Measurements from ENCODE around the gene SMYD3. TPM values are rescaled to one million over a fixed set of nuclear protein-coding genes. Genes with fewer than 3 reads are reported as not detected.
A peak's percentile ranks its signal among the peaks of the same experiment; 100 is the strongest.
"Not testable (repeated sequence)": the region's sequence is repeated elsewhere in the genome, so short reads cannot be mapped to it uniquely, and the experiment has no call there.

The SMYD3 gene
- polyA plus RNA-seq, 3 donors: 29.0 to 36.5 (median 32.0) TPM

DNA sequence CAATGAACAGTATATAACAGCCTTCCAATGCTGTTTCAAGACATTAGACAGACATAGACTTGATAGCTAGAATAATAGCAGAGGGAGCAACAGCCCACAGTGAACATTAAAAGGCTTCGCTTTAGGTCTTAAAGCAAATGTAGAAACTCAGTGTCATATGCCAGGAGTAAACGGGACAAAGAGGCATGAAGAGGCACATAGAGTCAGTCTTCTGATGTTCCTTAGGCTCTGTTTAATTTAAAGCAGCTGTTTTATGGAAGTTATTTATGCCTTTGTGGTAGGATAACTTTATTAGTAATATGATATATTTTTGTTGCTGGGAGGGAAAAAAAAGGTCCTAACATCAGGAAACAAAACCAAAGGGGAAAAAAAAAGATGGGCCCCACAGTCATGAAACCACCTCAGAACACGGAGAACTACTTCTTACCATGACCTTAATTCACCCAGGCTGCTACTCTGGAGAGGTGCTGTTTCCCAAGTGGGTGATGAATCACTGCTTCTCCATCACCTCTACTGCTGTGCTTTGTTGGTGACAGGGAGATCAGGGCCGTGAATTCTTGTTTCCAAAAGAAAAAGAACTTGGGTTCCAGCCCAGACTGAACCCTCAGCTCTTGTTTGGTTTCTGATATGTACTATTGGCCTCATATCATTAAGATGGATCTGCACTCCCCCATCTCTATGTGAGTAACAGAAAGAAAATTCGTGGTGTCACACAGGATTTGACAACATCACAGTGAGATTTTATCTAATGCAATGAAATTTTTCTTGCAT lies 735.4 kb downstream of the SMYD3 start:
- DNase-seq (ENCODE audit: low read depth in 3 of 3, low spot score in 2 of 3): no peak

GRCh38 chr1:245770156-245770555 lies 736.9 kb downstream of the SMYD3 start:
- DNase-seq (ENCODE audit: low read depth in 3 of 3, low spot score in 2 of 3): no peak

- DNase-seq (ENCODE audit: low read depth in 3 of 3, low spot score in 2 of 3): no peak
Observed at GRCh38 chr1:245768596-245768995, 738.5 kb downstream of the SMYD3 start.

DNA sequence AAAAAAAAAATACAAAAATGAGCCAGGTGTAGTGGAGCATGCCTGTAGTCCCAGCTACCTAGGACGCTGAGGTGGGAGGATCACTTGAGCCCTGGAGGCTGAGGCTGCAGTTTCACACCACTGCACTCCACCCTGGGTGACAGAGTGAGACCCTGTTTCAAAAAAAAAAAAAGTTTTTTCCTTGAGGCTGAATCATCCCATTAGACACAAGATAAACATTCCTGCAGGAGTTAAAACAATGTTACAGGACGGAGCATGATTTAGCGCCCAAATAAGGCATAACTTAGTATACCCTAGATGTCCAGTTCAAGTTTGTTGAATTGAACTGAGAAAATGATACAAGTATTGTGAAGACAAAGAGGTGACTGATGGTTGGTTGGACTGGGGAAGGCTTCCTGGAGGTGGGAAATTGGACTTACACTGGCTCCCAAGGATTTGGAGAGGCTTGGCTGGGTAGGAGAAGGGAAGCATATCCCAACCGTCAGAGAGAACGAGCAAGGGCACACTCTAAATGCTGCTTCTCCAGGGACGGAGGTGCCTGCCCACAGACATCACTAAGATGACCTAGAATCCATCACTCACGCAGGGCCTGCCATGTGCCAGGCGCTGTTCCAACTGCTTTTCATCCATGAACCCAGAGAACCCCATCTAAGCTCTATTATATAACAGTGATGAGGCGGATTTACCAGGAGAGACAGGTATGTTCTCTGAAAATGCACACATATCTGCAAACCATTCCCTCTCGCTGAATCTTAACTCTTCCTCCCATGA lies 741.7 kb downstream of the SMYD3 start:
- DNase-seq (ENCODE audit: low read depth in 3 of 3, low spot score in 2 of 3): no peak

DNA sequence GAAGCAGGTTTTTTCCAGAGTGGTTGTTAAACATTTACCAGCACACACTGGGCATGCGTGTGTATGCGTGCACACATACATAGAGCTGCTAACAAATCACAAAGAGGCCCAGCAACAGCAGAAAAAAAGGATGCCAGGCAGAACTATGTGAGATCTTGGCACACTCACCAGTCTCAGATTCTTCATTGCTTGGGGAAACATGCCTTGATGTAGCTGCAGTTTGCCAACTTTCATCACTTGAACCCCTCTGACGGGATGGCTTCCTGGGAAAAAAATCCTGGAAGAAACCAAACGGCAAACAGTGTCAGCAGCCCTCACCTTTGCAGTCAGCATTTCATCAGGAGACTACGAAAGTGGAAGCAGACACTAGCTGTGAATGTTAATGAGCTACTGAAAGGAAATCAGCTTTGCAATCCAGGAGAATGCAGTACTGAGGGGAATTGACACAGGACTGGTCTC lies 743.2 kb downstream of the SMYD3 start:
- DNase-seq (ENCODE audit: low read depth in 3 of 3, low spot score in 2 of 3): no peak

DNA sequence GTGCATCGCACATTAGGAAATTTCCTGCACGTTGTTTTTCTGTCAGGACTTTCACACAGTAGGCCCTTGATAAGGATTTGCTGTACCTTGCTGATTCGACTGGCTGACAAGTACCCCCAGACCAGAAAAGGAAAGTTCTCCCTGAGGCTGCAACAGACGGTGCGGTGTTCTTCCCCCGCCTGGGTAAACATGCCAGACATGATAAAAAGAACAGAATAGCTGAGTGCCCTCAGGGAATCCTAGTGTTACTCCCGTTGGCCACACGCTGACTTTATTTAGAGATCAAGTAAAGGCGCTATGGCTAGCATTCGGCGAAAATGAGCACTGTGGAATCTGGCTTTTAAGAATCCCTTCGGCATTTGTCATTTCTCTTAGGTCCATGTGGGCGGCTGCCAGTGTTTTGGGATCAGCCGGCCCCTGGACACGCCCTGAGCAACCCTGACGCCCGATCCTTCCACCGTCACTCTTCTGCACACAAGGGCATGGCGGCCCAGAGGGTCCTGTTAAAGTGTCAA lies 744.6 kb downstream of the SMYD3 start:
- DNase-seq (ENCODE audit: low read depth in 3 of 3, low spot score in 2 of 3): no peak

GRCh38 chr1:245760301-245760700 lies 746.8 kb downstream of the SMYD3 start:
- DNase-seq (ENCODE audit: low read depth in 3 of 3, low spot score in 2 of 3): no peak

- DNase-seq (ENCODE audit: low read depth in 3 of 3, low spot score in 2 of 3): no peak
Observed at GRCh38 chr1:245754463-245754961, 752.6 kb downstream of the SMYD3 start.

- DNase-seq (ENCODE audit: low read depth in 3 of 3, low spot score in 2 of 3): no peak
Observed at GRCh38 chr1:245753807-245754206, 753.3 kb downstream of the SMYD3 start.

GRCh38 chr1:245752561-245752960 lies 754.5 kb downstream of the SMYD3 start:
- no peak for DNase-seq (ENCODE audit: low read depth in 3 of 3, low spot score in 2 of 3)

- no peak for DNase-seq (ENCODE audit: low read depth in 3 of 3, low spot score in 2 of 3)
Observed at GRCh38 chr1:245751726-245752470, 755.2 kb downstream of the SMYD3 start.

- DNase-seq (ENCODE audit: low read depth in 3 of 3, low spot score in 2 of 3): no peak
Observed at GRCh38 chr1:245751116-245751515, 756.0 kb downstream of the SMYD3 start.

DNA sequence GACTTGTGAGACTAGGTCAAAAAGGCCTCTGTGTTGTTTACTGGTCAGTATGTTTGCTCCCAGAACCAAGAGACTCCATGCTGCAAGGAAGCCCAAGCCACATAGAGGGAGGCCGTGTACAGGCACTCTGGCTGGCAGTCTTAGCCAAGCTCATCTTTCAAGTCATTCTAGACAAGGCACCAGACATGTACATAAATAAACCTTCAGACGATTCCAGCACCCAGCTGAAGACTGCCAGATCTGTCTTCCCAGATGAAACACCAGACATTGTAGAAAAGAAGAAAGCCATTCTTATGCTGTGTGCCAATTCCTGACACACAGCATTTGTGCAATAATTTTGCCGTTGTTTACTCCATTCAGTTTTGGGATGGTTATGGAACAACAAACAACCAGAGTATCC lies 756.8 kb downstream of the SMYD3 start:
- DNase-seq (ENCODE audit: low read depth in 3 of 3, low spot score in 2 of 3): no peak

DNA sequence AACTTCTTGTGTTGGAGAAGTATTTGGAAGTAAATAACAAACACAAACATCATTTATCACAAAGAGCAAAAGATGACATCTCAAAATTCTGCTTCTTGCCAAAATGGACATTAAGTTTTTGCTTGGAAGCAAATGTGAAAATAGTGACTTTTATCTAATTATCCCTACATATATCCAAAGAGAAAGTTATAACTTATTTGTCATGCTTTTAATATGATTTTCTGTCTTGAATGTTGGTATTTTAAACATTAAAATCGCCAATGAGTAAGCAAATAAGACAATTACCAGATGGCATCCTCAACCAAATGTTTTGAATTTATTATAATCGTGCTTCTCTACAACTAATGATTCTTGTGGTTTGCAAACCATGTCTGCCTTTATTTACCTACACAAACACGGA lies 758.0 kb downstream of the SMYD3 start:
- DNase-seq (ENCODE audit: low read depth in 3 of 3, low spot score in 2 of 3): no peak

GRCh38 chr1:245748646-245749045 lies 758.4 kb downstream of the SMYD3 start:
- DNase-seq (ENCODE audit: low read depth in 3 of 3, low spot score in 2 of 3): no peak

DNA sequence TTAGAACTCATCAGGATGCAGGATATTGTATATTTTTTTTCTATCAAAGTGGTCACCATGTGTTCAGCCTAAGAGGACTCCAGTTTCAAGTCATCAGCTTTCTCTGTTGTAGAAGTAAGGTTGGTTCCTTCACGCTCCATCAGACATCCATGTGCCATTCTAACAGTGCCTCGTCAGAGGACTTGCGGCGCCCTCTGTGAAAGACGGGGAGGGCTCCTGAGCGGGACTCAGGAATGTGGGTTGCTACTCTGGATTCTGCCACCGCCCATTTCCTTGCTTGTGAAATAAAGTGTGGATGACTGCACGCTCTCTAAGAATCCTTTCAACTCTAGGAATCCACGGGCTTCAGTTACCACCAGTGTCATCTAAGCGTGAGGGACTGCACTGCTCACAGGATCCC lies 758.8 kb downstream of the SMYD3 start:
- DNase-seq (ENCODE audit: low read depth in 3 of 3, low spot score in 2 of 3): no peak

- DNase-seq (ENCODE audit: low read depth in 3 of 3, low spot score in 2 of 3): peak in 1 of 3 donors; percentile 53
Observed at GRCh38 chr1:245742896-245743295, 764.2 kb downstream of the SMYD3 start.

GRCh38 chr1:245740336-245740735 lies 766.7 kb downstream of the SMYD3 start:
- not testable (repeated sequence) for DNase-seq (ENCODE audit: low read depth in 3 of 3, low spot score in 2 of 3)

GRCh38 chr1:245730801-245731200 lies 776.3 kb downstream of the SMYD3 start:
- no peak for DNase-seq (ENCODE audit: low read depth in 3 of 3, low spot score in 2 of 3)

- not testable (repeated sequence) for DNase-seq (ENCODE audit: low read depth in 3 of 3, low spot score in 2 of 3)
Observed at GRCh38 chr1:245728035-245728434, 779.0 kb downstream of the SMYD3 start.

DNA sequence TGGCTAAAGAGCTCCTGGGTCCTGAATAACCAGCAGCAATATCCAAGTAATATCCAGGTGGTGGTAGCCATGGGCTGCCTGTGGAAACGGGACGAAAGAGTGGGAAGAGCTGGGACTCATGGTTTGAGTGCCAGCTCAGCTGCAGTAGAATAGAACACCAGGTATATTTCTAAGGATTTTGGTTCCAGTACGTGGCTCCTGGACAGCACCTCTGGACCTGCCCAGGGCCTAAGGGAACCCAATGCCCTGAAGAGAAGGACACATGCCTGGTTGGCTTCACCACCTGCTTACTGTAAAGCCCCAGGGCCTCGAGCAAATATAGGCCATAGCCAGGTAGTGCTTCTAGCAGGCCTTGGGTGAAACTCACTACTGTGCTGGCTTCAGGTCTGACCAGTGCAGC lies 785.6 kb downstream of the SMYD3 start:
- no peak for DNase-seq (ENCODE audit: low read depth in 3 of 3, low spot score in 2 of 3)

Data from right renal cortex interstitium (tissue), 3 donors.